Smooth muscle cell of the umbilical artery (primary cell): Measurements from ENCODE around the gene CHODL. TPM values are rescaled to one million over a fixed set of nuclear protein-coding genes. Genes with fewer than 3 reads are reported as not detected.

Source experiments
- total RNA-seq: library from RNA; depleted of rRNA; stranded (reverse); fragments of >200 nt; gene quantifications from 2 replicates; pipeline ENCODE4 v1.2.3, GENCODE V29; 2014

The CHODL gene, protein sequence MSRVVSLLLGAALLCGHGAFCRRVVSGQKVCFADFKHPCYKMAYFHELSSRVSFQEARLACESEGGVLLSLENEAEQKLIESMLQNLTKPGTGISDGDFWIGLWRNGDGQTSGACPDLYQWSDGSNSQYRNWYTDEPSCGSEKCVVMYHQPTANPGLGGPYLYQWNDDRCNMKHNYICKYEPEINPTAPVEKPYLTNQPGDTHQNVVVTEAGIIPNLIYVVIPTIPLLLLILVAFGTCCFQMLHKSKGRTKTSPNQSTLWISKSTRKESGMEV
- not detected in 2 replicates for total RNA-seq

DNA sequence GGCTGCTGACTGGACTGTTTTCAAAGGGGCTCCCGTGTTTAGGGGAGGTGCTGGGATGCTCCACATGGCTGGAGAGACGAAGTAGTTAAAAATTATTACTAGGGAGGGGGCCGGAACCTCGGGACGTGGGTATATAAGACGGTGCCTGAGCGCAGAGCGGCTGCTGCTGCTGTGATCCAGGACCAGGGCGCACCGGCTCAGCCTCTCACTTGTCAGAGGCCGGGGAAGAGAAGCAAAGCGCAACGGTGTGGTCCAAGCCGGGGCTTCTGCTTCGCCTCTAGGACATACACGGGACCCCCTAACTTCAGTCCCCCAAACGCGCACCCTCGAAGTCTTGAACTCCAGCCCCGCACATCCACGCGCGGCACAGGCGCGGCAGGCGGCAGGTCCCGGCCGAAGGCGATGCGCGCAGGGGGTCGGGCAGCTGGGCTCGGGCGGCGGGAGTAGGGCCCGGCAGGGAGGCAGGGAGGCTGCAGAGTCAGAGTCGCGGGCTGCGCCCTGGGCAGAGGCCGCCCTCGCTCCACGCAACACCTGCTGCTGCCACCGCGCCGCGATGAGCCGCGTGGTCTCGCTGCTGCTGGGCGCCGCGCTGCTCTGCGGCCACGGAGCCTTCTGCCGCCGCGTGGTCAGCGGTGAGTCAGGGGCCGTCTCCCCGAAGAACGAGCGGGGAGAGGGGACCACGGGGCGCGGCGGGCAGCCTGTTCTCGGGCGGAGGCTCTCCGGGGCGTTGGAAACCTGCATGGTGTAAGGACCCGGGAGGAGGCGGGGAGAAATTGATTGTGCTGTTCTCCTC lies at the start of gene CHODL:
CHODL (plus strand) TSS at position 163 of the 793 bp plus-strand sequence; CDS start at position 554, 391 bp downstream.

Other genes with a start within 250 kb of the CHODL start
- gene TMPRSS15, start 159.0 kb downstream of the CHODL start, total RNA-seq: not detected in 2 replicates